WTC11 (cell line): ENCODE results near the gene SPINT1. TPM values are rescaled to one million over a fixed set of nuclear protein-coding genes. Genes with fewer than 3 reads are reported as not detected.

ENCODE experiments used
- ATAC-seq: fragments of 200-7000 bp; cut with Tn5 transposase; 2 replicates; pipeline ENCODE4 v1.10.0; 2021; ENCODE audit warnings: mild to moderate bottlenecking, moderate library complexity
- CTCF ChIA-PET: fragments of 300-600 bp; sonication (Branson Sonifier 250); formaldehyde crosslinking; loops from one replicate; lab custom pipeline; 2021; ENCODE audit warnings: antibody characterized with exemption; lab: Charles Lee
- POLR2A ChIA-PET: fragments of 350-600 bp; sonication (Branson Sonifier 250); formaldehyde crosslinking; loops from one replicate; lab custom pipeline; 2021; ENCODE audit warnings: antibody characterized with exemption; lab: Charles Lee
- DNase-seq: peaks from one replicate; pipeline ENCODE4 v3.0.0; 2021; ENCODE audit warnings: low spot score
- H3K27ac Mint-ChIP-seq: 2 replicates; pipeline ENCODE4 v1.8.0; 2021; ENCODE audit warnings: mixed read lengths
- H3K27me3 Mint-ChIP-seq: 2 replicates; pipeline ENCODE4 v1.8.0; 2021; ENCODE audit warnings: low read depth, mild to moderate bottlenecking, moderate library complexity, mixed read lengths
- H3K36me3 Mint-ChIP-seq: 2 replicates; pipeline ENCODE4 v1.8.0; 2021; ENCODE audit warnings: mixed read lengths
- H3K4me1 Mint-ChIP-seq: 2 replicates; pipeline ENCODE4 v1.8.0; 2022; ENCODE audit warnings: mixed read lengths
- H3K4me3 Mint-ChIP-seq: 2 replicates; pipeline ENCODE4 v1.8.0; 2021; ENCODE audit warnings: mild to moderate bottlenecking, moderate library complexity, mixed read lengths
- H3K9me3 Mint-ChIP-seq: 2 replicates; pipeline ENCODE4 v1.8.0; 2021; ENCODE audit warnings: mixed read lengths
- CREM ChIP-seq: sonication (generic); formaldehyde crosslinking; IDR thresholded peaks from 2 replicates; pipeline ENCODE4 v1.8.1; 2022; ENCODE audit warnings: mild to moderate bottlenecking, missing genetic modification reagents, moderate library complexity
- ELF4 ChIP-seq: sonication (generic); formaldehyde crosslinking; IDR thresholded peaks from 2 replicates; pipeline ENCODE4 v1.8.1; 2022; ENCODE audit warnings: low read depth, mild to moderate bottlenecking, moderate library complexity, missing genetic modification reagents
- EMX1 ChIP-seq: fragments of 250-450 bp; sonication (Bioruptor Pico); IDR thresholded peaks from 2 replicates; pipeline ENCODE4 v1.8.0; 2021; ENCODE audit warnings: mild to moderate bottlenecking
- FOXJ3 ChIP-seq: sonication (generic); formaldehyde crosslinking; IDR thresholded peaks from 2 replicates; pipeline ENCODE4 v1.9.0; 2021; ENCODE audit warnings: missing genetic modification reagents, mild to moderate bottlenecking, borderline replicate concordance
- GABPB1 ChIP-seq: sonication (generic); formaldehyde crosslinking; IDR thresholded peaks from 2 replicates; pipeline ENCODE4 v1.8.1; 2023; ENCODE audit warnings: mild to moderate bottlenecking, missing genetic modification reagents
- HMGA2 ChIP-seq: fragments of 250-450 bp; sonication (Bioruptor Pico); IDR thresholded peaks from 2 replicates; pipeline ENCODE4 v1.4.0; 2021; ENCODE audit warnings: mild to moderate bottlenecking, moderate library complexity
- KAT7 ChIP-seq: sonication (generic); formaldehyde crosslinking; IDR thresholded peaks from 2 replicates; pipeline ENCODE4 v1.8.1; 2023; ENCODE audit warnings: missing genetic modification reagents, mild to moderate bottlenecking, borderline replicate concordance
- NFATC4 ChIP-seq: fragments of 250-450 bp; sonication (Bioruptor Pico); IDR thresholded peaks from 2 replicates; pipeline ENCODE4 v1.9.0; 2021; ENCODE audit warnings: mild to moderate bottlenecking
- SMAD3 ChIP-seq: sonication (generic); formaldehyde crosslinking; IDR thresholded peaks from 2 replicates; pipeline ENCODE4 v1.8.0; 2022; ENCODE audit warnings: missing genetic modification reagents, mild to moderate bottlenecking, borderline replicate concordance
- SP1 ChIP-seq: sonication (generic); formaldehyde crosslinking; conservative IDR thresholded peaks from 2 replicates; pipeline ENCODE4 v1.8.1; 2022; ENCODE audit warnings: missing genetic modification reagents
- TP53 ChIP-seq: sonication (generic); formaldehyde crosslinking; IDR thresholded peaks from 2 replicates; pipeline ENCODE4 v1.8.1; 2023; ENCODE audit warnings: mild to moderate bottlenecking, missing genetic modification reagents
- total RNA-seq: library from RNA; stranded (reverse); gene quantifications from 3 replicates; pipeline ENCODE4 v1.2.3, GENCODE V29; 2021
- TF ChIP-seq, protein P1 (sequence below): sonication (generic); formaldehyde crosslinking; IDR thresholded peaks from 2 replicates; pipeline ENCODE4 v1.8.1; 2023; ENCODE audit warnings: mild to moderate bottlenecking, moderate library complexity, missing genetic modification reagents
- TF ChIP-seq, protein P2 (sequence below): fragments of 250-450 bp; sonication (Bioruptor Pico); IDR thresholded peaks from 2 replicates; pipeline ENCODE4 v2.1.2; 2022; ENCODE audit warnings: mild to moderate bottlenecking, moderate library complexity
- TF ChIP-seq, protein P3 (sequence below): sonication (generic); formaldehyde crosslinking; IDR thresholded peaks from 2 replicates; pipeline ENCODE4 v1.8.1; 2023; ENCODE audit warnings: mild to moderate bottlenecking, missing genetic modification reagents

Gene SPINT1
- total RNA-seq, 1 experiment from 2014 or later: 140 TPM

DNA sequence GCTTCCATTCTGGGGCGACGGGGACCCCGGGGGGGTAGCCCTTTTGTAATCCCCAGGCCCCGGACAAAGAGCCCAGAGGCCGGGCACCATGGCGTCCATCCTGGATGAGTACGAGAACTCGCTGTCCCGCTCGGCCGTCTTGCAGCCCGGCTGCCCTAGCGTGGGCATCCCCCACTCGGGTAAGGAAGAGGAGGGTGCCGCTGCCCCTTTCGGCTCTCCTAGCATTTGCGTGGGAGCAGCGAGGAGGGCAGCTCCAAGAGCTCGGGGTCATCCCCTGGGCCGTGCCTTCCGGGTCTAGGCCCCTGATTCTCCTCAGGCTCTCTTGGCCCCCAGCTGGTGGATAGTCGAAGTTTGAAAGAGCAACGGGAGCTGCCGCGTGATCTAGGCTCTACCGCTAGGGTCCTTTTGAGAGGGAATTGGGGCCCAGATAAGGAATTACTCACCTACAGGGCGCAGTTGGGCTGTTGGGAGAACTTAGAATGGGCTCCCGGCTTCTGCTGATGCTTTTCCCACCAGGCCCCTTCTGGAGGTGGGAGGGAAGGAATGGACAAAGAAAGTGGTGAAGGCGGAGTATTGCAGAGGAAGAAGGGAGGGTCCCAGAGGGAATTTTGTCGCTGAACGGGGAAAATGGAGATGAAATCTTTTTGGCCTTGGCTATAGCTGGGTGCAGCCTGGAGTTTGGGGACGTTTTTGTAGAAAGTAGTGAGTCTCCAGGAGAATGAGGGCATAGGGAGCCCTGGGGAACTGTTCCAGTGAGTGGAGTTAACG is 51.0 kb downstream of the SPINT1 start:
- H3K4me3 Mint-ChIP-seq: peak overlapping the region; percentile 97
- H3K4me1 Mint-ChIP-seq: peaks cover 13% of the 10 kb centered on the region
- H3K27me3 Mint-ChIP-seq: peaks cover 17% of the 10 kb centered on the region
- H3K9me3 Mint-ChIP-seq: no peaks in the 10 kb centered on the region
- DNase-seq (peak; percentile 73), ATAC-seq (peak; percentile 53)
- H3K27ac Mint-ChIP-seq: peak overlapping the region; percentile 99
- ChIA-PET POLR2A (interaction anchor here (0.6 to 2.4 kb wide), 12 partner anchors 8 to 219 kb away, joined by 3 to 18 read pairs (median 8); partner anchors contain the start of genes CHAC1, GCHFR, RAD51 and RHOV), CTCF (interaction anchor here (0.5 to 6.4 kb wide), 60 partner anchors 10 to 558 kb away, joined by 3 to 500 read pairs (median 6); partner anchors contain the start of genes CCDC32, CHAC1, DLL4 and DNAJC17)
- H3K36me3 Mint-ChIP-seq: peaks cover 32% of the 10 kb centered on the region
- TF ChIP-seq NFATC4 (CRISPR knock-in tag): no peak
- TF ChIP-seq, protein P1, sequence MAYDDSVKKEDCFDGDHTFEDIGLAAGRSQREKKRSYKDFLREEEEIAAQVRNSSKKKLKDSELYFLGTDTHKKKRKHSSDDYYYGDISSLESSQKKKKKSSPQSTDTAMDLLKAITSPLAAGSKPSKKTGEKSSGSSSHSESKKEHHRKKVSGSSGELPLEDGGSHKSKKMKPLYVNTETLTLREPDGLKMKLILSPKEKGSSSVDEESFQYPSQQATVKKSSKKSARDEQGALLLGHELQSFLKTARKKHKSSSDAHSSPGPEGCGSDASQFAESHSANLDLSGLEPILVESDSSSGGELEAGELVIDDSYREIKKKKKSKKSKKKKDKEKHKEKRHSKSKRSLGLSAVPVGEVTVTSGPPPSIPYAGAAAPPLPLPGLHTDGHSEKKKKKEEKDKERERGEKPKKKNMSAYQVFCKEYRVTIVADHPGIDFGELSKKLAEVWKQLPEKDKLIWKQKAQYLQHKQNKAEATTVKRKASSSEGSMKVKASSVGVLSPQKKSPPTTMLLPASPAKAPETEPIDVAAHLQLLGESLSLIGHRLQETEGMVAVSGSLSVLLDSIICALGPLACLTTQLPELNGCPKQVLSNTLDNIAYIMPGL (CRISPR knock-in tag): 0 out of 2 replicates have a peak, but pooled peaks have one; percentile 22
- TF ChIP-seq KAT7: peak; percentile 51; the same call in 1 of the 2 replicates

DNA sequence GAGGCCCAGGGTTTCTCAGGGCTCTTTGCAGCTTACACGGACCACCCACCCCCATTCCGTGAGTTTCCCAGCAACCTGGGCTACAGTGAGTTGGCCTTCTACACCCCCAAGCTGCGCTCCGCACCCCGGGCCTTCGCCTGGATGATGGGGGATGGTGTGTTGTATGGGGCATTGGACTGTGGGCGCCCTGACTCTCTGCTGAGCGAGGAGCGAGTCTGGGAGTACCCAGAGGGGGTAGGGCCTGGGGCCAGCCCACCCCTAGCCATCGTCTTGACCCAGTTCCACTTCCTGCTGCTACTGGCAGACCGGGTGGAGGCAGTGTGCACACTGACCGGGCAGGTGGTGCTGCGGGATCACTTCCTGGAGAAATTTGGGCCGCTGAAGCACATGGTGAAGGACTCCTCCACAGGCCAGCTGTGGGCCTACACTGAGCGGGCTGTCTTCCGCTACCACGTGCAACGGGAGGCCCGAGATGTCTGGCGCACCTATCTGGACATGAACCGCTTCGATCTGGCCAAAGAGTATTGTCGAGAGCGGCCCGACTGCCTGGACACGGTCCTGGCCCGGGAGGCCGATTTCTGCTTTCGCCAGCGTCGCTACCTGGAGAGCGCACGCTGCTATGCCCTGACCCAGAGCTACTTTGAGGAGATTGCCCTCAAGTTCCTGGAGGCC is 55.8 kb downstream of the SPINT1 start:
- Mint-ChIP-seq H3K4me3 (no peak overlapping the region), H3K27me3 (no peaks in the 10 kb centered on the region), H3K9me3 (no peaks in the 10 kb centered on the region), H3K36me3 (peaks cover 54% of the 10 kb centered on the region), H3K27ac (no peak overlapping the region), H3K4me1 (peaks cover 7% of the 10 kb centered on the region)
- ATAC-seq (no peak), DNase-seq (no peak)
- ChIA-PET CTCF (interaction anchor here (1.1 to 6.4 kb wide), 5 partner anchors 15 to 42 kb away, joined by 3 to 500 read pairs (median 4); no protein-coding TSS in a partner anchor), POLR2A (interaction anchor here (0.6 kb wide), 1 partner anchor 167 kb away, joined by 8 read pairs; no protein-coding TSS in a partner anchor)
- no peak for TF ChIP-seq SMAD3 (CRISPR knock-in tag)

DNA sequence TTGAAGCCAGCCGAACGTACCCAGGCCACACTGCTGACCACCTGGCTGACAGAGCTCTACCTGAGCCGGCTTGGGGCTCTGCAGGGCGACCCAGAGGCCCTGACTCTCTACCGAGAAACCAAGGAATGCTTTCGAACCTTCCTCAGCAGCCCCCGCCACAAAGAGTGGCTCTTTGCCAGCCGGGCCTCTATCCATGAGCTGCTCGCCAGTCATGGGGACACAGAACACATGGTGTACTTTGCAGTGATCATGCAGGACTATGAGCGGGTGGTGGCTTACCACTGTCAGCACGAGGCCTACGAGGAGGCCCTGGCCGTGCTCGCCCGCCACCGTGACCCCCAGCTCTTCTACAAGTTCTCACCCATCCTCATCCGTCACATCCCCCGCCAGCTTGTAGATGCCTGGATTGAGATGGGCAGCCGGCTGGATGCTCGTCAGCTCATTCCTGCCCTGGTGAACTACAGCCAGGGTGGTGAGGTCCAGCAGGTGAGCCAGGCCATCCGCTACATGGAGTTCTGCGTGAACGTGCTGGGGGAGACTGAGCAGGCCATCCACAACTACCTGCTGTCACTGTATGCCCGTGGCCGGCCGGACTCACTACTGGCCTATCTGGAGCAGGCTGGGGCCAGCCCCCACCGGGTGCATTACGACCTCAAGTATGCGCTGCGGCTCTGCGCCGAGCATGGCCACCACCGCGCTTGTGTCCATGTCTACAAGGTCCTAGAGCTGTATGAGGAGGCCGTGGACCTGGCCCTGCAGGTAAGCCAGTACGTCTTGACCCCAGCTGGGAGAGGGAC is 56.6 kb downstream of the SPINT1 start:
- Mint-ChIP-seq H3K4me3 (no peak overlapping the region), H3K9me3 (no peaks in the 10 kb centered on the region), H3K27ac (no peak overlapping the region), H3K36me3 (peaks cover 52% of the 10 kb centered on the region), H3K27me3 (no peaks in the 10 kb centered on the region), H3K4me1 (peaks cover 1% of the 10 kb centered on the region; the same call in 1 of the 2 replicates)
- TF ChIP-seq TP53 (CRISPR knock-in tag) (no peak), FOXJ3 (CRISPR knock-in tag) (no peak), CREM (CRISPR knock-in tag) (no peak), EMX1 (CRISPR knock-in tag) (no peak), GABPB1 (CRISPR knock-in tag) (no peak), SP1 (CRISPR knock-in tag) (no peak), HMGA2 (CRISPR knock-in tag) (no peak), ELF4 (CRISPR knock-in tag) (no peak)
- TF ChIP-seq, protein P2, sequence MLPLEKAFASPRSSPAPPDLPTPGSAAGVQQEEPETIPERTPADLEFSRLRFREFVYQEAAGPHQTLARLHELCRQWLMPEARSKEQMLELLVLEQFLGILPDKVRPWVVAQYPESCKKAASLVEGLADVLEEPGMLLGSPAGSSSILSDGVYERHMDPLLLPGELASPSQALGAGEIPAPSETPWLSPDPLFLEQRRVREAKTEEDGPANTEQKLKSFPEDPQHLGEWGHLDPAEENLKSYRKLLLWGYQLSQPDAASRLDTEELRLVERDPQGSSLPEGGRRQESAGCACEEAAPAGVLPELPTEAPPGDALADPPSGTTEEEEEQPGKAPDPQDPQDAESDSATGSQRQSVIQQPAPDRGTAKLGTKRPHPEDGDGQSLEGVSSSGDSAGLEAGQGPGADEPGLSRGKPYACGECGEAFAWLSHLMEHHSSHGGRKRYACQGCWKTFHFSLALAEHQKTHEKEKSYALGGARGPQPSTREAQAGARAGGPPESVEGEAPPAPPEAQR (CRISPR knock-in tag): no peak
- TF ChIP-seq, protein P3, sequence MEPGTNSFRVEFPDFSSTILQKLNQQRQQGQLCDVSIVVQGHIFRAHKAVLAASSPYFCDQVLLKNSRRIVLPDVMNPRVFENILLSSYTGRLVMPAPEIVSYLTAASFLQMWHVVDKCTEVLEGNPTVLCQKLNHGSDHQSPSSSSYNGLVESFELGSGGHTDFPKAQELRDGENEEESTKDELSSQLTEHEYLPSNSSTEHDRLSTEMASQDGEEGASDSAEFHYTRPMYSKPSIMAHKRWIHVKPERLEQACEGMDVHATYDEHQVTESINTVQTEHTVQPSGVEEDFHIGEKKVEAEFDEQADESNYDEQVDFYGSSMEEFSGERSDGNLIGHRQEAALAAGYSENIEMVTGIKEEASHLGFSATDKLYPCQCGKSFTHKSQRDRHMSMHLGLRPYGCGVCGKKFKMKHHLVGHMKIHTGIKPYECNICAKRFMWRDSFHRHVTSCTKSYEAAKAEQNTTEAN (CRISPR knock-in tag): no peak
- CTCF ChIA-PET: interaction anchor here (1.1 to 1.6 kb wide), 4 partner anchors 15 to 42 kb away, joined by 3 to 7 read pairs (median 4); no protein-coding TSS in a partner anchor
- DNase-seq (no peak), ATAC-seq (no peak)
- POLR2A ChIA-PET: interaction anchor here (0.5 to 0.6 kb wide), 2 partner anchors 68 to 166 kb away, joined by 5 to 8 read pairs; no protein-coding TSS in a partner anchor
